NCI-H2196 treated with DMSO at 0.1 percent for 48 hours (cell line): ENCODE results near the gene NRN1.
"Not testable (repeated sequence)": the region's sequence is repeated elsewhere in the genome, so short reads cannot be mapped to it uniquely, and the experiment has no call there.

ENCODE experiments used
- DNase-seq: peaks from one replicate; lab custom pipeline; 2025; ENCODE audit not compliant: unreplicated experiment; lab: John Stamatoyannopoulos, UW

NRN1 gene, protein sequence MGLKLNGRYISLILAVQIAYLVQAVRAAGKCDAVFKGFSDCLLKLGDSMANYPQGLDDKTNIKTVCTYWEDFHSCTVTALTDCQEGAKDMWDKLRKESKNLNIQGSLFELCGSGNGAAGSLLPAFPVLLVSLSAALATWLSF

DNA sequence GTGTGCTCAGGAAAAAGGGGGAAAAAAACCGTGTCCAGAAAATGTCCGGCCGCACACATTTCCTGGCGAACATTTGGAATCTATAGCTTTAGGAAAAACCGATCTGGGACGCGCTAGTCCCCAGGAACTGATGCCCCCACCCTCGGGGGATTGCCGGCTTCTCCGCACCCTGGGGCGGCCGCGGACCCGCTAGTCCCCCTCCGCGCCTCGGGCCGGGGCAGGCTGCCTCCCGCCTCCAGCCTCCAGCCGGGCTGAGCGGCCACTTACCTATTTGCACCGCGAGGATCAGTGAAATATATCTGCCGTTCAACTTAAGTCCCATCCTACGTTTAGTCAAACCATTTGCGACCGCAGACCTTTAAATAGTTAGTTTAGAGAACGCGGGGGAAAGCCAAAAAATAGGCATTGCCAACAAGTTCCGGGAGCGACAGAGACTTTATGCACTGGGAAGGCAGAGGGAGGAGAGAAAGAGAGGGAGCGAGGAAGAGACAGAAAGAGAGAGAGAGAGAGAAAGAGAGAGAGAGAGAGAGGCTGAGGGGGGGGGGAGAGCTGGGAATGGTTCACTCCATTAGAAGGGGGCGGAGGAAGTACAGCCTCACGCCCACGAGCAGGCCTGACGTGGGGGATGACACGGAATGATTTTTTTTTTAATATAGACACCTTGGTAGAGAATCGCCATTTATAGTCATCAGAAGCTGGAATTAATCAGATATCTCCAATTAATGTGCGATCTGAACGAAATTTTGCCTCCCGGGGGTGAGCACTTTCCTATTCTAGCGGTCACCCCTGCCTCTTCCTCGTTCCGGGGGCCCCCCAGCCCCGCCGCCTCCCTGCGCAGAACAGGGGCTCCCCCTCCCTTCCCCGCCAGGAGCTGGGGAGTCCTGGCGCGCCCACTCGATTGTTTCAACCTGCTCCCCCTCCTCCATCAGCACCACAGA is at the start of gene NRN1:
Gene NRN1, minus strand, starts transcription at position 498 of the 938 bp plus-strand sequence. Its CDS starts 176 bp downstream, at position 322.
- DNase-seq, result no peak

DNA sequence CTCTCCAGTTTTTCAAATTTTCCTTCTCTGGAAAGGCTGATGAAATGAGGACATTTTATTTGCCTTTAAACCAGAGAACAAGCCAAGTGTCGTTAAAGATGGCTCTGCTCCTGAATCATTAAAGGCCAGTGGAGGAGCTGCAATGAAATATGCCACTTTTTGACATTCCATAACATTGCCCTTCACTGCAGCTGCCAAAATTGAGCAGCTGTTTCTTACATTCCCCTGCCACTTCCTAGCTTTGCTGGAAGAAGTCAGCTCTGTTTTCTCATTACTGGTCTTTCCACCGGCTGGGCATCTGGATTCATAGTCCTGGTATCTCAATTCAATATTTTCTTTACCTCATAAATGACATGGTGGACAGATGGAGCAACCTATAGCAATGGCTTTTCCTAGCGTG is 45.5 kb upstream of the NRN1 start:
- no peak for DNase-seq

DNA sequence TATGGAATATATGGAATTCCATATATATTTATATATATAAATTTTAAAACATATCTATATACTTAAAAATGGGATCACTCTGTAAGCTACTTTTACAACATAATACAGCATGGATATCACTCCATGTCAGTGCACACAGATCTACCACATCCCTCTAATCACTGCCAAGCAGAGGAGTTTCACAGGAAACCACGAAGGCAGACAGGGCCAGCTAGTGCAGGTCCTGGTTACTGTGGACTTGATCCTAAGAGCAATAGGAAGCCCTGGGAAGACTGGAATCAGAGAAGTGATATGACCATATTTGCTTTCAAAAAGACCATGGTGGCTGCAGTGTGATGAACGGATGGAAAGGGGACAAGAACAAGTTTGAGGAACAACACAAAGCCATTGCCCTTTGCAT is 40.0 kb upstream of the NRN1 start:
- no peak for DNase-seq

DNA sequence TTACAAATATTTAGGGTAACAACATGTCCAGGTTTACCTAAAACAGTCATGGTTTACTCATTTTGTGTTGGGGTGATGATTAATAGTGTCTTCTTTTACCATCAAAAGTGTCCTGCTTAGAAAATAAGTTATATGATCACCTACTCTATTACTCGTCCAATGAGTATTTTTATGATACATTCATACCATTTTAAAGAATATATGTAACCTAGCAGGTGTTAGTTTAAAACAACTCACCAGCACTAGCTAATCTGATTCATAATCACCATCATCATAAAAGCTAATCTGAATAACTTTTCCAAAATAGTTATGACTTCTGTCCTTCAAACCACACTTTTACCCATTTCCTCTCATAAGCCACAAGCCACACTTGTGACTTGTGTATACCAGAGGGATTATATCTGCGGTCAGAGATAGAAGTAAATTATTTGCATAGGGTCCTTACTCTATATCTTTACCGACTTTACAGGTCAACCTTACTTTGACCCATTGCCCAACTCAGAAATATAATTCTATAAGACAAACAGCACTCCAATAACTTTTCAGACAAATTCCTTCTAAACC is 33.3 kb upstream of the NRN1 start:
- DNase-seq, result no peak

DNA sequence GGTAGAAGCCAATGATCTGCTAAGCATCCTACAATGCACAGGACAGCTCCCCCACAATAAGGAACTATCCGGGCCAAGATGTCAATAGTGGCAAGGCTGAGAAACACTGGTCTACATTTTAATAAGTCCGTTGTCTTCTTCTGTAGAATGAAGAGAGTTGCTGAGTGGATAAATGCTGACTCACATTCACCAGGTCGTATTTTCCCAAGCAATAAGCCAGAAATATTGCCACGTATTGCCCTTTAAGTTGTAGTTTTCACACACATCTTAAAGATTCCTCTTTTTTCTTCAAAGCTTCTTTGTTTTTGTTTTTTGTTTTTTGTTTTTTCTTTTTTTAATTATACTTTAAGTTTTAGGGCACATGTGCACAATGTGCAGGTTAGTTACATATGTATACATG is 30.5 kb upstream of the NRN1 start:
- DNase-seq, result no peak

DNA sequence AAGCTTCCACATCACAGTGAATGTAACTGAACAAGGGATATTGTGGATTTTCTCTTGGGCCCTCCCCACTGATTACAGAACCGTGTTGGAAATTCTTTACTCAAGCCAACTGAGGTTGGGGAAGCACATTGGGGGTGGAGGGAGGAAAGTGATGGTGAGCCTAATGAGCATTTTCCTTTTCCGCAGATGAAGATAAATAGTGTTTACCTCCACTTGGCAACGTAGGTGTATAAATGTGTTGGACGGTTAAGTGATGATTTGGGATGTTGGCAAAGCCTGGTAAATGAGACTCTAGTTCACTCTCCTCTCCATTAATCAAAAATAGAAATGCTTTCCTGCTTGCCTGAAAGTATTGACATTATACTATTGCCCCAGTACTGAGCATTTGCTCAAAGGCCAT is 27.1 kb upstream of the NRN1 start:
- DNase-seq, result no peak

DNA sequence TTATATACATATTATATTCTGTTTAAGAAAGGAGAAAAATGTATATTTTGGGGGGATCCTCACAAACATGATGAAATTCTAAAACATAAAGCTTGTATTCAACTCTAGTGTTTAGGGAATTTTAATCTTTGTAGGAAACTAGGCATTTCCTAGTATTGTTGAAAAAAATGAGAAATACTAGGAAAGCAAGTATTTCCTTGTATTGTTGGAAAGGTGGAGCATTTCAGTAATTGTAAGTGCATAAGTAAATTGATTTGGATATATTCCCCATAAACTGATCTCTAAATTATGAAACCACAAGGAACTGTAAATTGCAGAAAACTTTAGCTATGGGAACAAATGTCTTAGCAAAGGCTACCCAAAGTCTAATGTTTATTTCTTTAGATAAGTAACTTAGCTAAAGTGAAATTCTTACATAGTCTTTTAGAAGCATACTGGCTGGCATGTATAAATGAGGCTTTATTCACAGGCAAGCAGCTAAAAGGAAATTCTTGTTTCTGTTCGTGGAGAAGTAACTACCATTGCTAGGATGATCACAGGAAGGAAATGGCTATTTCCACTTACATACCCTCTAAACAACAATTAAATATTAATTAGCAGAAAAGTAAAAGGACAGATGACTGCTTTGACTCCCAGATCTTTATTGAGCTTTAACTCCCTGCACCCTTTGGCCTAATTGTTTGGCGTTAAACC is 19.9 kb upstream of the NRN1 start:
- DNase-seq, result no peak

DNA sequence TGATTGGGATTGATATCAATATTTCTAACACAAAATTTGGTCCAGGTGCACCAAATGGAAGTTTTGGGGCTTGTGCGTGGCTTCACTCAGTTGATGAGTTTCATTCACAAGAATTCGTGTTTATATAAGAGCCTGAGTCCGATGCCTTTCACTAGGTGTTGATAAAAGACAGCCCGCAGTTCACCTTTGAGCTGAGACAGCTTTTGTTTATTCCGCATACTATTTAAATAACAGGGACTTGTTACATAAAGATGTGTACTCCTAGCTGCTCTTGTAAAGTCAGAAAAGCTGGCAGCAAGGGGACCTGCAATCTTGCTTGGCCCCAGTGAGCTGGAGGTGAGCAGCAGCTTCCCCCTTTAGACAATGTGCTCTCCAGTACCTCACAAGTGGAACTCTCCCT is 19.0 kb upstream of the NRN1 start:
- DNase-seq, result no peak

DNA sequence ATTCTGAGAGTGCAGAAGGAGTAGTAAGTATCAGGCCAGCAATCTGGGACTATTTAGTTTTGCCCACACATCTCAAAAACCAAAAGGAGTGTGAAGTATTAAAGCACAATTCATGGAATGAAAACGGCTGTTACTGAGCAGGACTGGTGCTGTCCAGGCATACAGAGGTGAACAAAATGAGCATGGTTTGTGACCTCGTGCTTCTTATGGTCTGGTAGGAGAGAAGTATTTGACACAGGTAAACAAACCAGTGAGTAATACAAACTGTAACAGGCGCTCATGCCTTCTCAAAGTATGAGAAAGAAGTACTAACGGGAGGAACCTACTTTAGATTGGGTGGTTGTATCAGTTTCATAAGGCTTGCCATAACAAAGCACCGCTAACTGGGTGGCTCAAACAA is 17.5 kb upstream of the NRN1 start:
- no peak for DNase-seq

DNA sequence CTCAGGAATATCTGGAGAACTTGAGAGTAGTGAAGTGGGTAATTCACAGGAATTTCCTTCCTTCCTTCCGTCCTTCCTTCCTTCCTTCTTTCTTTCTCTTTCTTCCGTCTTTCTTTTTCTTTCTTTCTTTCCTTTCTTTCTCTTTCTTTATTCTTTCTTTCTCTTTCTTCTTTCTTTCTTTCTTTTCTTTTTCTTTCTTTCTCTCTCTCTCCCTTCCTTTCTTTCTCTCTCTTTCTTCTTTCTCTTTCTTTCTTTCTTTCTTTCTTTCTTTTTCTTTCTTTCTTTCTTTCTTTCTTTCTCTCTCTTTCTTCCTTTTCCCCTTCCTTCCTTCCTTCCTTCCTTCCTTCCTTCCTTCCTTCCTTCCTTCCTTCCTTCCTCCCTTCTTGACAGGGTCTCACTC is 16.1 kb upstream of the NRN1 start:
- DNase-seq, result not testable (repeated sequence)

DNA sequence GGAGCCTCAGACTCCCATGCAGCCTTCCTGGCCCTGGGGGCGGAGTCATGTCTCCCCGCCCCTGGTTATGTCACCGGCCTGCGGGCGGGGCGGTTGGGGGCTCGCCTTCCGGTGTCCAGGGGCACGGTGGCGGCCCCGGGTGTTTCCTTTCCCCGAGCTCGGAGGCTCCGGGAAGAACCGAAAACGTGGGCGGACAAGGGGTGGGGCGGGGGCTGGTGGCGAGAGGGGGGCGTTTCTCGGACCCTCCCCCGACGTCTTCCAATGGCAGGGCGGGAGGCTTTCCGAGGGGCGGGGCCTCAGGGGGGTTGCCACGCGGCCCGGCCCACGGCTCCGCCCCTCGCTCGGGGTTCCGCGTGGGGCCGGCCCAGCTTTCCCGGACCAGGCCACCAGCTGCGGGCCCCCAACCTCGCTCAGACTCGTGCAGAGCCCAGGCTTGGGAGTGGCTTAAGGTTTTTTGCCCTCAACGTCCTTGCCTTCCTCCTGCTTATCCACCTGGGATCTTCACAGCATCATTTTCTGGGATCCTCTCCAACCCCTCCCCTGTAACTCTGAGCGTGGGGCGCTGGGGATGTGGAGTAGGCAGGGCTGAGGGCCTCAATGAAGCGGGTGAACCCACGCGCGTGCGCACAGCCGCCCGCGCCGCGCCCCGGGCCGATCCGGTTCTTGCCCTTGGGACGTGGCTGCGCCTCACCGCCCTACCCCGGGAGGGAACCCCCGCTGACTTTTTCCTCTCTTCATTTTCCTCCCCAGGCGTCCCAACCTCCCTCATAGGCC is 2.1 kb upstream of the NRN1 start:
- DNase-seq, result no peak

DNA sequence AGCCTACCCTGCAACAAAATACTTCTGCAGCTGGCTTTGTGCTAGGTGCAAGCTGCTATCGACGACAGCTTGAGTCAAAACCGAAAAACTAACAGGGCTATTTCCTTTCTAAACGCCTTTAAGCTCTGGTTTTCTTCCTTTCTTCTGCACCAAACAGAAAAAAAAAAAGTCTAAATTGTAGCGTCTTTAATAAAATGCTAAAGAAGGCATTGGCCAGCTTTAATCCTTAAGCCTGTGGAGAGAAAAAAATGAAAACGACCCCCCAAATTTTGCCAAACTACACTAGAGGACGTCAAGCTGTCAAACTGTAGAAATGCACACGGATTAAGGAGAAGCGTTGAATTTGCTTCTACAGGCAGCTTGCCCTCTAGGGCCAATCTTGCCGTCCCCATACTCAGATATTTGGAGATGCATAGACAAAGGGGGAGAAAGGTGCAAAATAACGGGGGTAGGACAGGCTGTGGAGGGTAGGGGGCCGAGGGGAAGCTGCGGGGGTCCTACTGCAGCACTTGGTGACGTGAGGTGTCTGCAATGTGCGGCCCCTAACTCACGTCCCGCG is 1.4 kb upstream of the NRN1 start:
- no peak for DNase-seq

DNA sequence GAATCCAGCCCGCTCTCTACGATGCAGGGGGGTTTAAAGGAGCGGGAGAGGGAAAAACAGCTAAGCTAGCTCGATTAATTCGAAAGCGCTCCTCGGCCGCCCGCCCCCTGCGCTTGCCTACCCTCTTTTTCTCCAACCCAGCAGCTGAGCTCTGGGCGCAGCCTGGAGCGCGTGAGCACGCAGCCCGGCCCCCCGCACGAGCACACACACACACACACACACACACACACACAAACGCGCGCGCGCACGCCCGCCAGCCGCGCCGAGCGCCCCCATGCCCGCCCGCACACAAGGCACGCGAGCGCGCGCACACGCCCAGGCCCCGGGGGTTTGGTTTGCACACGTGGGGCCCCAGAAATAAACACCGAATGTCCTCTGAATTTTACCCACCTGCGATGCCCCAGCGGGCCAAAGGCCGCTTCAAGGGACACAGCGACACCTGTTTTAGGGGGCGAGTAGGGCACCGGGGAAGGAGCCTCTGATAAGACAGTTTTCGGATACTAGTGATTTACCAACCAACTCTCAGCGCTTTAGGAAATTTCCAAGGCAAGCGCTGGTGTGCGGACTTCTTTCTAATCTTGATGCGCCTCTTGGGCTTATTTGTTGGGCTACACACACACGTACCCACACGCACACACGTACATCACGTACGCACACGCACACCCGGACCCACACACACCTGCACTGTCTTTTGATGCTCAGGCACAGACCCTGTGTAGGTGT is 802 bp upstream of the NRN1 start:
- DNase-seq, result no peak

DNA sequence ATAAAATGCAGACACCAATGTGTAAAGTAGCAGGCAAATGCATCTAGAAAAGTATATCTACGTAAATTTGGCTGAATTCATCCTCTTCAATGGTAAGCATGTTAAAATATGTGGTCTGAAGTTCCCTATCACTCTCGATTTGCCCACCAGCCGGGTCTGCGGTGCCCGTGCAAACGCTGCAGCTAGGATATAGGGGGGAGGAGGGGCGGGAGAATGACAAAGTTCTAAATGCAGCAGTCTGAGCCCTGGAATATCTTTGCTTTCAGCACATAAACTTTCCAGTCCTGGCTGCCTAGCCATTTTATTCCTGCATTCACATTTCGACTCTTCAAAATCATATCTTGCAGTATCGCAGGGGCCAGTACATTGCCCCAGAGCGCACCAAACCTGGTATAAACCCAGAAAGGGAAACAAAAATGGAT is 708 bp downstream of the NRN1 start:
- no peak for DNase-seq

DNA sequence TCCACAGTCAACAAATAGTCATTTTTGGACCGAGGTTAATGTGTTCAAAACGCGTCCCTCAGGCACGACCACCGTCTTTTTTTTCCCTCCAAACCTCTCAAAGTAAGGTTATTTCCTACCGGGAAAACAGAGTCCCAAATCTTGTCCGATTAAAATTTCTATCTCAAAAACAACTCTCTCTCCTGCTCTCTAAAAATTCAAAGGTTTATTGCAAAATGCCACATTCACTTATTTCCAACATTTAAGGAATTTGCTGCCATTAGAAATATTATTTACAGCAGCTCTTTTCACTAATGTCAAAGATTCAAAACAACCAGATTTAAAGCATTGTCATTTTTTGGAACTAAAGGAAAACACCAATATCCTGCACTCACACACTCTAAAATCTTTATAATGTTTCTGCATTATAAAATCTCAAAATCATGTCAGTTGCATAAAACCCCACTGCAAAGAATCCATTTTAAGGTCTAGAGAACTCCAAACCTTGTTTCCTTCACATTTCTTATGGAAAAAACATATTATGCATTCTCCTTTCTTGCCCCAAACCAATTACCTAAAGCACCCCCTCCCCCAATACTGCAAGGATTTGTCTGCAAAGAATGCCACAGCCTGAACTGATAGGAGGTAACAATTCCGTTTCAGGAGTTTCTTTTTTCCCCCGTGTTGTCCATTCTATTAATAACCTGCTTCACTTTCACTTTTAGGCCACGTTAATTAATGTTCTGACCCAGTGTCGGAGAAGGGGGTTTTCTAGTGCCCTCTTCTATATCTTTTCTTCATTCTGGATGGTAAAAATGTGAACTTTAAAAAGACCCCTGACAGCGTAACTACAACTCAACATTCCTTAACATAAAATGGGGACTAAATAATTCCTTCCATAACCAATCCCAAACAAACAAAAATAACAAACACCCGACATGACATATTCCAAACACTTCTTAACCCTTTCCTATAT is 1.4 kb downstream of the NRN1 start:
- no peak for DNase-seq

DNA sequence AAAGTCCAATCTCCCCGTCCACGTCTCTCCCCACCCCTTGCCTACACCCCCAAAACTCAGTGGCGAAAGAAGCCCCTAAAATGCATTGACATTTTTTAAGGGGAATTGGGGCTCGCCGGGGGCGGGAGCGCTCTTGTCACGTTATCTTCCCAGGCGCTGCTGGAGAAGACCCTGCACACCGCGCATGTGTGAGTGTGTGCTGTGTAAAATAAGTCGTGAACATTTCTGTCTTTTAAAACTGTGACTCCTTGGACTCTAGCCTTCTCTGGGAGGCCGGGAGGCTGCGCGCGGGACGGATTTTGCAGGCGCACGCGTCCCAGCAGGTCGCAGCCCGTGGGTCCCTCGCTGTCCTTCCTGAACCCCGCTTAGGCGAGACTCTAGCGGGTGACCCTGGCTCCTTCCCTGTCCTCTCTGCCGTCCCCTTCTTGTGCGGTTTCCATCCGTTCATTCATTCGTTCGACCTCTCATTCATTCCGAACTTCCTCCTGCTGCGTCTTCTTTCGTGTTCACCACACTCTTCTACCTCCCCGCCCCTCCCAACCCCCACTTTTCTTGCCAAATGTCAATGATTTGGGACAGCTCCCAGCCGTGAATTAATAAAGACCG is 2.2 kb downstream of the NRN1 start:
- DNase-seq, result no peak

DNA sequence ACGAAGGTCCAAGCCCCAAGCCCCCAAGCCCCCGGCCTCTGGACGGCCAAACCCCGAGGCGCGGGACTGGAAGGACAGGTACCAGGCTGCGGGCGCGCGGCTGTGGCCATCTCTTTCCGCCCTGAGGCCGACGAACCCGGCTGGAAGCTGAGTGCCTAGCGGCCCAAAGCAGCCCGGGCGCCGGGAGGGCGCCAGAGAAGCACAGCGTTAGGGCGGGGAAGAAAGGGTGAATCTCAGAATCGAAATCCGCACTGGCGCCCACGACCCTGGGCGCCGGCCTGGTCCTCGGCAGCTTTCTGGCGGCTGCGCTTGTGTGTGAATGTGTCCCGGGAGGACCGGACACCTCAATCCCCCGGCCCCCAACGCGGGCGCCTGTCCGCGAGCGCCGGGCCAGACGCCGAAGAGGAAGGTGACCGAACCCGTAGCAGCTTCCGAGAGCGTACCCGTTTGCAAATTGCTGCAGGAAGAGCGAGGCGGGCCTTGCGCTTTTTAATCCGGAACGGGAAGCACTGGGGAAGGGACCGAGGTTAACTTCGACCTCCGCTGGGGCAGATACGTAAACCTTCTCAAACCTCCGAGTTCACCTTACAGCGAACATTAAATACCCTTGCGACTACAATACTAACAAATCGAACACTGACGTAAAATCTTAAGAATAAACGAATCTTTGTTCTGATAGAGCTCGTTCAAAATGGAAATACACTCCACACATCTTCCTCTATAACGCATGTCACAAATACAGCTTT is 2.9 kb downstream of the NRN1 start:
- DNase-seq, result no peak
